HepG2 (cell line): Measurements from ENCODE around the gene ACTR1A. TPM values are rescaled to one million over a fixed set of nuclear protein-coding genes. Genes with fewer than 3 reads are reported as not detected.
A peak's percentile ranks its signal among the peaks of the same experiment; 100 is the strongest.

Source experiments
- AKAP8 ChIP-seq: sonication (generic); formaldehyde crosslinking; IDR thresholded peaks from 2 replicates; pipeline ENCODE4 v1.5.1; 2020; ENCODE audit warnings: mild to moderate bottlenecking, missing genetic modification reagents
- ARNTL ChIP-seq: sonication (generic); formaldehyde crosslinking; IDR thresholded peaks from 2 replicates; pipeline ENCODE4 v1.4.0; 2020; ENCODE audit warnings: mild to moderate bottlenecking, missing genetic modification reagents
- GABPA ChIP-seq, 2 experiments: IDR thresholded peaks; 2 replicates each; pipeline ENCODE4 v1.6.1; 2011 to 2016; ENCODE audit warnings: low read depth in 2 of 2, low read length in 1 of 2, missing biosample characterization in 1 of 2, missing genetic modification characterization in 1 of 2
- ISL2 ChIP-seq: sonication (generic); formaldehyde crosslinking; IDR thresholded peaks from 2 replicates; pipeline ENCODE4 v1.5.0; 2020; ENCODE audit warnings: missing genetic modification reagents
- MBD4 ChIP-seq: IDR thresholded peaks from 2 replicates; pipeline ENCODE4 v1.6.1; 2012; ENCODE audit warnings: low read length, inconsistent platforms, borderline replicate concordance
- MXI1 ChIP-seq: IDR thresholded peaks from 3 replicates; pipeline ENCODE4 v1.6.1; 2012; ENCODE audit warnings: low read depth, low read length, inconsistent platforms, borderline replicate concordance
- NR3C1 ChIP-seq: sonication (generic); formaldehyde crosslinking; IDR thresholded peaks from 2 replicates; pipeline ENCODE4 v1.4.0; 2020; ENCODE audit warnings: missing genetic modification reagents
- PAWR ChIP-seq: sonication (generic); formaldehyde crosslinking; IDR thresholded peaks from 2 replicates; pipeline ENCODE4 v1.4.0; 2020; ENCODE audit warnings: missing genetic modification reagents, mild to moderate bottlenecking, borderline replicate concordance
- PHF20 ChIP-seq: sonication (generic); formaldehyde crosslinking; IDR thresholded peaks from 2 replicates; pipeline ENCODE4 v1.5.0; 2020; ENCODE audit warnings: mild to moderate bottlenecking, missing genetic modification reagents
- RBM39 ChIP-seq: fragments of 200-400 bp; formaldehyde crosslinking; IDR thresholded peaks from one replicate; pipeline ENCODE4 v1.6.1; 2018; ENCODE audit warnings: antibody characterized with exemption, mild to moderate bottlenecking, low read depth, low read length; ENCODE audit not compliant: poor library complexity, severe bottlenecking
- SOX6 ChIP-seq, 2 experiments: fragments of 450-650 bp in 1 of 2; sonication (generic) in 1 of 2; formaldehyde crosslinking in 1 of 2; IDR thresholded peaks; 2 replicates each; pipeline versions ENCODE4 v1.4.0 to v1.6.1; 2017 to 2020; ENCODE audit warnings: antibody characterized with exemption in 1 of 2, mild to moderate bottlenecking in 1 of 2, missing genetic modification reagents in 1 of 2
- TBP ChIP-seq: sonication (generic); formaldehyde crosslinking; IDR thresholded peaks from 2 replicates; pipeline ENCODE4 v1.5.0; 2020; ENCODE audit warnings: missing genetic modification reagents
- THAP11 ChIP-seq: IDR thresholded peaks from 2 replicates; pipeline ENCODE4 v1.6.1; 2016; ENCODE audit warnings: missing biosample characterization, missing genetic modification reagents
- XRCC5 ChIP-seq: fragments of 200-400 bp; formaldehyde crosslinking; optimal IDR thresholded peaks from 2 replicates; pipeline ENCODE3; 2017; ENCODE audit warnings: mild to moderate bottlenecking, low read length
- ZBTB25 ChIP-seq: IDR thresholded peaks from 2 replicates; pipeline ENCODE4 v1.6.1; 2018; ENCODE audit warnings: missing genetic modification reagents
- ZNF235 ChIP-seq: sonication (generic); formaldehyde crosslinking; IDR thresholded peaks from 2 replicates; pipeline ENCODE4 v1.8.1; 2023; ENCODE audit warnings: mild to moderate bottlenecking, missing genetic modification reagents, borderline replicate concordance
- ZNF615 ChIP-seq: sonication (generic); formaldehyde crosslinking; IDR thresholded peaks from 2 replicates; pipeline ENCODE4 v1.5.0; 2020; ENCODE audit warnings: mild to moderate bottlenecking, missing genetic modification reagents, borderline replicate concordance
- ZNF761 ChIP-seq: sonication (generic); formaldehyde crosslinking; conservative IDR thresholded peaks from 2 replicates; pipeline ENCODE4 v1.4.0; 2020; ENCODE audit warnings: mild to moderate bottlenecking, missing genetic modification reagents
- ZSCAN12 ChIP-seq: sonication (generic); formaldehyde crosslinking; IDR thresholded peaks from 2 replicates; pipeline ENCODE4 v1.9.0; 2021; ENCODE audit warnings: mild to moderate bottlenecking, missing genetic modification reagents
- polyA plus RNA-seq, 8 experiments: library from polyadenylated mRNA; depleted of rRNA in 3 of 8; stranded (reverse) in 7 of 8; unstranded in 1 of 8; fragments of >200 nt; fragmentation: Illumina TruSeq in 4 of 8; extraction: Trizol in 4 of 8; gene quantifications; 2 replicates each; pipeline versions ENCODE4 v1.2.1 to v1.2.3, GENCODE V29; 2011 to 2016; ENCODE audit warnings: low read depth in 4 of 8, missing spikeins in 1 of 8, mixed read lengths in 1 of 8; ENCODE audit not compliant: insufficient read depth in 1 of 8
- total RNA-seq, 5 experiments: library from RNA; depleted of rRNA; stranded (reverse); fragments of >200 nt; fragmentation: Illumina TruSeq; extraction: Trizol; gene quantifications; 2 replicates each; pipeline ENCODE4 v1.2.3, GENCODE V29; 2016; ENCODE audit warnings: low read depth in 1 of 5
- TF ChIP-seq, protein P1 (sequence below): sonication (generic); formaldehyde crosslinking; IDR thresholded peaks from 2 replicates; pipeline ENCODE4 v1.4.0; 2020; ENCODE audit warnings: missing genetic modification reagents
- TF ChIP-seq, protein P2 (sequence below): sonication (generic); formaldehyde crosslinking; IDR thresholded peaks from 2 replicates; pipeline ENCODE4 v1.9.0; 2021; ENCODE audit warnings: mild to moderate bottlenecking, missing genetic modification reagents

Gene ACTR1A
- total and polyA plus RNA-seq, 2 of the 13 experiments (the other 11 are each of a cell fraction or from before 2014, with no cell fraction given) = 59.6 to 62.8 TPM

- TF ChIP-seq ZNF761 (CRISPR knock-in tag) (peak; percentile 75; the same call in 1 of the 2 replicates), ZNF615 (CRISPR knock-in tag) (no peak), NR3C1 (no peak), TBP (CRISPR knock-in tag) (no peak), SOX6 (IDR thresholded peaks at IDR 0.05) (no peak), SOX6 (CRISPR knock-in tag; IDR thresholded peaks at IDR 0.05) (peak; percentile 63), THAP11 (CRISPR knock-in tag) (peak; percentile 88), RBM39 (peak; percentile 72), XRCC5 (peak; percentile 70), PHF20 (CRISPR knock-in tag) (peak; percentile 68), GABPA (IDR thresholded peaks at IDR 0.05; ENCODE audit: low read depth, low read length) (no peak), GABPA (CRISPR knock-in tag; IDR thresholded peaks at IDR 0.05; ENCODE audit: low read depth) (peak; percentile 25; the same call in 1 of the 2 replicates), ZNF235 (no peak), ZBTB25 (no peak), AKAP8 (CRISPR knock-in tag) (0 out of 2 replicates have a peak, but pooled peaks have one; percentile 59), MXI1 (peak; percentile 70; the same call in 1 of the 3 replicates), PAWR (CRISPR knock-in tag) (no peak), MBD4 (no peak), ZSCAN12 (CRISPR knock-in tag) (no peak), ARNTL (CRISPR knock-in tag) (peak; percentile 62), ISL2 (CRISPR knock-in tag) (peak; percentile 37; the same call in 1 of the 2 replicates)
- TF ChIP-seq, protein P1, sequence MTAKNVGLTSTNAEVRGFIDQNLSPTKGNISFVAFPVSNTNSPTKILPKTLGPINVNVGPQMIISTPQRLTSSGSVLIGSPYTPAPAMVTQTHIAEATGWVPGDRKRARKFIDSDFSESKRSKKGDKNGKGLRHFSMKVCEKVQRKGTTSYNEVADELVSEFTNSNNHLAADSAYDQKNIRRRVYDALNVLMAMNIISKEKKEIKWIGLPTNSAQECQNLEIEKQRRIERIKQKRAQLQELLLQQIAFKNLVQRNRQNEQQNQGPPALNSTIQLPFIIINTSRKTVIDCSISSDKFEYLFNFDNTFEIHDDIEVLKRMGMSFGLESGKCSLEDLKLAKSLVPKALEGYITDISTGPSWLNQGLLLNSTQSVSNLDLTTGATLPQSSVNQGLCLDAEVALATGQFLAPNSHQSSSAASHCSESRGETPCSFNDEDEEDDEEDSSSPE = peak; percentile 88
- TF ChIP-seq, protein P2, sequence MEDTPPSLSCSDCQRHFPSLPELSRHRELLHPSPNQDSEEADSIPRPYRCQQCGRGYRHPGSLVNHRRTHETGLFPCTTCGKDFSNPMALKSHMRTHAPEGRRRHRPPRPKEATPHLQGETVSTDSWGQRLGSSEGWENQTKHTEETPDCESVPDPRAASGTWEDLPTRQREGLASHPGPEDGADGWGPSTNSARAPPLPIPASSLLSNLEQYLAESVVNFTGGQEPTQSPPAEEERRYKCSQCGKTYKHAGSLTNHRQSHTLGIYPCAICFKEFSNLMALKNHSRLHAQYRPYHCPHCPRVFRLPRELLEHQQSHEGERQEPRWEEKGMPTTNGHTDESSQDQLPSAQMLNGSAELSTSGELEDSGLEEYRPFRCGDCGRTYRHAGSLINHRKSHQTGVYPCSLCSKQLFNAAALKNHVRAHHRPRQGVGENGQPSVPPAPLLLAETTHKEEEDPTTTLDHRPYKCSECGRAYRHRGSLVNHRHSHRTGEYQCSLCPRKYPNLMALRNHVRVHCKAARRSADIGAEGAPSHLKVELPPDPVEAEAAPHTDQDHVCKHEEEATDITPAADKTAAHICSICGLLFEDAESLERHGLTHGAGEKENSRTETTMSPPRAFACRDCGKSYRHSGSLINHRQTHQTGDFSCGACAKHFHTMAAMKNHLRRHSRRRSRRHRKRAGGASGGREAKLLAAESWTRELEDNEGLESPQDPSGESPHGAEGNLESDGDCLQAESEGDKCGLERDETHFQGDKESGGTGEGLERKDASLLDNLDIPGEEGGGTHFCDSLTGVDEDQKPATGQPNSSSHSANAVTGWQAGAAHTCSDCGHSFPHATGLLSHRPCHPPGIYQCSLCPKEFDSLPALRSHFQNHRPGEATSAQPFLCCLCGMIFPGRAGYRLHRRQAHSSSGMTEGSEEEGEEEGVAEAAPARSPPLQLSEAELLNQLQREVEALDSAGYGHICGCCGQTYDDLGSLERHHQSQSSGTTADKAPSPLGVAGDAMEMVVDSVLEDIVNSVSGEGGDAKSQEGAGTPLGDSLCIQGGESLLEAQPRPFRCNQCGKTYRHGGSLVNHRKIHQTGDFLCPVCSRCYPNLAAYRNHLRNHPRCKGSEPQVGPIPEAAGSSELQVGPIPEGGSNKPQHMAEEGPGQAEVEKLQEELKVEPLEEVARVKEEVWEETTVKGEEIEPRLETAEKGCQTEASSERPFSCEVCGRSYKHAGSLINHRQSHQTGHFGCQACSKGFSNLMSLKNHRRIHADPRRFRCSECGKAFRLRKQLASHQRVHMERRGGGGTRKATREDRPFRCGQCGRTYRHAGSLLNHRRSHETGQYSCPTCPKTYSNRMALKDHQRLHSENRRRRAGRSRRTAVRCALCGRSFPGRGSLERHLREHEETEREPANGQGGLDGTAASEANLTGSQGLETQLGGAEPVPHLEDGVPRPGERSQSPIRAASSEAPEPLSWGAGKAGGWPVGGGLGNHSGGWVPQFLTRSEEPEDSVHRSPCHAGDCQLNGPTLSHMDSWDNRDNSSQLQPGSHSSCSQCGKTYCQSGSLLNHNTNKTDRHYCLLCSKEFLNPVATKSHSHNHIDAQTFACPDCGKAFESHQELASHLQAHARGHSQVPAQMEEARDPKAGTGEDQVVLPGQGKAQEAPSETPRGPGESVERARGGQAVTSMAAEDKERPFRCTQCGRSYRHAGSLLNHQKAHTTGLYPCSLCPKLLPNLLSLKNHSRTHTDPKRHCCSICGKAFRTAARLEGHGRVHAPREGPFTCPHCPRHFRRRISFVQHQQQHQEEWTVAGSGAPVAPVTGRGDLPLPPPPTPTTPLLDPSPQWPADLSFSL = no peak
These were observed 41.1 kb downstream of the ACTR1A start (continued) for GRCh38 chr10:102461187-102462054.
